Activated naive CD4-positive, alpha-beta T cell treated with anti-CD3 and anti-CD28 coated beads for 36 hours (primary cell): ENCODE results near the gene PPP2R2B. TPM values are rescaled to one million over a fixed set of nuclear protein-coding genes. Genes with fewer than 3 reads are reported as not detected.
"Not testable (repeated sequence)": the region's sequence is repeated elsewhere in the genome, so short reads cannot be mapped to it uniquely, and the experiment has no call there.

Experiments
- CTCF ChIA-PET: fragments of 350-600 bp; sonication (Branson Sonifier 250); formaldehyde crosslinking; loops from one replicate; lab custom pipeline; 2021; ENCODE audit warnings: antibody characterized with exemption; lab: Charles Lee
- DNase-seq: peaks from one replicate; pipeline ENCODE4 v3.0.0-alpha.2; 2020
- H3K27ac Mint-ChIP-seq: one replicate; pipeline ENCODE4 v1.8.0; 2021; ENCODE audit warnings: mild to moderate bottlenecking, mixed read lengths
- H3K27me3 Mint-ChIP-seq: one replicate; pipeline ENCODE4 v1.8.0; 2021; ENCODE audit warnings: low read depth, mixed read lengths
- H3K36me3 Mint-ChIP-seq: one replicate; pipeline ENCODE4 v1.8.0; 2021; ENCODE audit warnings: low read depth, mixed read lengths
- H3K4me1 Mint-ChIP-seq: one replicate; pipeline ENCODE4 v1.8.0; 2021; ENCODE audit warnings: low read depth, mixed read lengths
- H3K4me3 Mint-ChIP-seq: one replicate; pipeline ENCODE4 v1.8.0; 2021; ENCODE audit warnings: mild to moderate bottlenecking, moderate library complexity, mixed read lengths
- H3K9me3 Mint-ChIP-seq: one replicate; pipeline ENCODE4 v1.8.0; 2021; ENCODE audit warnings: mixed read lengths
- intact Hi-C: fragments of 100-400 bp; cut with micrococcal nuclease; formaldehyde crosslinking; loops from one replicate; pipeline ENCODE4 v1.15.1; 2023
- total RNA-seq, 2 experiments: library from RNA; stranded (reverse); gene quantifications; one replicate each; pipeline ENCODE4 v1.2.3, GENCODE V29; 2021

Gene PPP2R2B
- total RNA-seq, 2 experiments from 2014 or later: not detected

GRCh38 chr5:146623666-146624065, 254.9 kb downstream of the PPP2R2B start:
- intact Hi-C loops: loop anchor here (5.0 kb wide), 1 partner anchor 91 kb away; no protein-coding TSS in a partner anchor
- CTCF ChIA-PET: no interaction called here
- Mint-ChIP-seq H3K27ac (no peak overlapping the region), H3K9me3 (no peaks in the 10 kb centered on the region), H3K4me3 (no peak overlapping the region), H3K36me3 (no peaks in the 10 kb centered on the region), H3K27me3 (no peaks in the 10 kb centered on the region), H3K4me1 (no peaks in the 10 kb centered on the region)
- no peak for DNase-seq

DNA sequence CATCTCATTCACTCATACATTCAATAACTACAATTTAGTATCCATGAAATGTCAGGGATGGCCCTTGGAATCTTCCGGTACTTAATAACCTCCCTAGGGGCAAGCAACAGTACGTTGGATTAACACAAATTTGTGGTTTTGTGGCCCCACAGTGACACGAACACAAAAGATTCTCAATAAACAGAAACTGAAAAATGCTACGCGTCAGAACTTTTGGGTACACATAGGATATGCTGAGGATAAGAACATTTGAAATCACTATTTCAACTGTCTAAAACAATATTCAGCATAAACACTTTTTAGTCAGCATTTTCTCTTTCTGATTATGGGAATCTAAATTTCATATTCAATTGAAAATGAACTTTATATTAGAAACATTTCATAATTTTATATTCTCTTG, 255.5 kb downstream of the PPP2R2B start:
- Mint-ChIP-seq H3K27ac (no peak overlapping the region), H3K9me3 (no peaks in the 10 kb centered on the region), H3K4me1 (no peaks in the 10 kb centered on the region), H3K36me3 (no peaks in the 10 kb centered on the region), H3K27me3 (no peaks in the 10 kb centered on the region), H3K4me3 (no peak overlapping the region)
- DNase-seq: no peak
- CTCF ChIA-PET: interaction anchor here (0.9 to 1.0 kb wide), 2 partner anchors 80 to 105 kb away, joined by 3 to 4 read pairs; no protein-coding TSS in a partner anchor
- intact Hi-C loops: loop anchor here (5.0 kb wide), 1 partner anchor 91 kb away; no protein-coding TSS in a partner anchor

- Mint-ChIP-seq H3K4me3 (no peak overlapping the region), H3K36me3 (no peaks in the 10 kb centered on the region), H3K27me3 (no peaks in the 10 kb centered on the region), H3K4me1 (no peaks in the 10 kb centered on the region), H3K27ac (no peak overlapping the region), H3K9me3 (no peaks in the 10 kb centered on the region)
- no peak for DNase-seq
- CTCF ChIA-PET: interaction anchor here (0.9 to 1.0 kb wide), 2 partner anchors 79 to 105 kb away, joined by 3 to 4 read pairs; no protein-coding TSS in a partner anchor
- intact Hi-C loops: loop anchor here (5.0 kb wide), 1 partner anchor 90 kb away; no protein-coding TSS in a partner anchor
Measured at GRCh38 chr5:146622391-146622790, 256.2 kb downstream of the PPP2R2B start.

GRCh38 chr5:146620669-146621051, 257.9 kb downstream of the PPP2R2B start:
- intact Hi-C loops: loop anchor here (5.0 kb wide), 1 partner anchor 88 kb away; no protein-coding TSS in a partner anchor
- no peaks in the 10 kb centered on the region for H3K36me3 Mint-ChIP-seq
- no peak overlapping the region for H3K4me3 Mint-ChIP-seq
- CTCF ChIA-PET: no interaction called here
- no peak for DNase-seq
- H3K4me1 Mint-ChIP-seq: no peaks in the 10 kb centered on the region
- no peak overlapping the region for H3K27ac Mint-ChIP-seq
- H3K9me3 Mint-ChIP-seq: peaks cover 9% of the 10 kb centered on the region
- no peaks in the 10 kb centered on the region for H3K27me3 Mint-ChIP-seq

- H3K27ac Mint-ChIP-seq: no peak overlapping the region
- CTCF ChIA-PET: no interaction called here
- no peak overlapping the region for H3K4me3 Mint-ChIP-seq
- no peaks in the 10 kb centered on the region for H3K36me3 Mint-ChIP-seq
- no peaks in the 10 kb centered on the region for H3K4me1 Mint-ChIP-seq
- DNase-seq: no peak
- no peaks in the 10 kb centered on the region for H3K27me3 Mint-ChIP-seq
- intact Hi-C loops: loop anchor here (5.0 kb wide), 1 partner anchor 88 kb away; no protein-coding TSS in a partner anchor
- peaks cover 9% of the 10 kb centered on the region for H3K9me3 Mint-ChIP-seq
Measured at GRCh38 chr5:146620031-146620668, 258.4 kb downstream of the PPP2R2B start.

DNA sequence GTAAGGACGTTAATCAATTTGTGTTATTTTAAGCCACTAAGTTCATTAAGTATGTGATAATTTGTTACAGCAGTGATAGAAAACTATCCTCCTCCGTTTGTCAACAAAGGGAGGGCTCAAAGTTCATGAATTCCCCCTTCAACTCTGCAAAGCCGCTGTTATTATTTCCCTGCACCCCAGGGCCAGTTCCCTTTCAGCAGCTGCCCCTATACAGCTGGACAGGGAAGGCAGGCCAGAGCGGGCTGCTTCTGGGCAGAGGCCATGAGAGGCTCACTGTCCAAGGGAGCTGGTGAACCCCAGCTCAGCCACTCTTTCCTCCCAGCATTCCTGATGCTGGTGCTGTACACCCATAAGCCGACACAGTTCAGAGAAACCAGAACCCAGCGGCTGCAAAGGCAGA, 260.1 kb downstream of the PPP2R2B start:
- H3K4me3 Mint-ChIP-seq: no peak overlapping the region
- peaks cover 9% of the 10 kb centered on the region for H3K9me3 Mint-ChIP-seq
- CTCF ChIA-PET: no interaction called here
- H3K36me3 Mint-ChIP-seq: no peaks in the 10 kb centered on the region
- no peak overlapping the region for H3K27ac Mint-ChIP-seq
- no peak for DNase-seq
- intact Hi-C loops: no loop called here
- no peaks in the 10 kb centered on the region for H3K4me1 Mint-ChIP-seq
- H3K27me3 Mint-ChIP-seq: no peaks in the 10 kb centered on the region

DNA sequence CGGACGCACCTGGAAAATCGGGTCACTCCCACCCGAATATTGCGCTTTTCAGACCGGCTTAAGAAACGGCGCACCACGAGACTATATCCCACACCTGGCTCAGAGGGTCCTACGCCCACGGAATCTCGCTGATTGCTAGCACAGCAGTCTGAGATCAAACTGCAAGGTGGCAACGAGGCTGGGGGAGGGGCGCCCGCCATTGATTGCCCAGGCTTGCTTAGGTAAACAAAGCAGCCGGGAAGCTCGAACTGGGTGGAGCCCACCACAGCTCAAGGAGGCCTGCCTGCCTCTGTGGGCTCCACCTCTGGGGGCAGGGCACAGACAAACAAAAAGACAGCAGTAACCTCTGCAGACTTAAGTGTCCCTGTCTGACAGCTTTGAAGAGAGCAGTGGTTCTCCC, 268.8 kb downstream of the PPP2R2B start:
- intact Hi-C loops, H3K4me1 Mint-ChIP-seq, H3K9me3 Mint-ChIP-seq, H3K27ac Mint-ChIP-seq, H3K36me3 Mint-ChIP-seq, CTCF ChIA-PET, H3K4me3 Mint-ChIP-seq, DNase-seq: not testable (repeated sequence)
- H3K27me3 Mint-ChIP-seq: peaks cover 13% of the 10 kb centered on the region

- H3K9me3 Mint-ChIP-seq: no peaks in the 10 kb centered on the region
- intact Hi-C loops: no loop called here
- no peak for DNase-seq
- no peak overlapping the region for H3K27ac Mint-ChIP-seq
- no peaks in the 10 kb centered on the region for H3K4me1 Mint-ChIP-seq
- CTCF ChIA-PET: no interaction called here
- H3K27me3 Mint-ChIP-seq: peaks cover 13% of the 10 kb centered on the region
- no peak overlapping the region for H3K4me3 Mint-ChIP-seq
- peaks cover 2% of the 10 kb centered on the region for H3K36me3 Mint-ChIP-seq
Measured at GRCh38 chr5:146607659-146608332, 270.8 kb downstream of the PPP2R2B start.

DNA sequence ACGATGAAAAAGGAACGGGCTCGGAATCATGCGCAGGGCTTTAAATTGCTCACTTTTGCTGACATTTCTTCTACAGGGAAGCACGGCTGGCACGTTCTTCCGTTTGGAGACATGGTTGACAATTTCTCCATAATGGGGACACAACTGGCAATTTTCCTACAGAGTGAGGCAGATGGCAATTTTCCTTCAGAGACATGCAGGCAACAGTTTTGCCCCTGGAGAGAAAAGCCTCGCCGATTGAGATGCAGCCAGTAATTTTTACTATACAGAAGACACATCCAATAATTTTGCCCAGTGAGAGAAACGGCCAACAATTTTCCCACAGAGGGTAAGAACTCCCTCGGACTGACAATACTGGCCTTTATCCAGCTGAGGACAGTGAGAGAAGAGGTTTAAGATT, 271.7 kb downstream of the PPP2R2B start:
- intact Hi-C loops: no loop called here
- H3K36me3 Mint-ChIP-seq: peaks cover 2% of the 10 kb centered on the region
- no peaks in the 10 kb centered on the region for H3K9me3 Mint-ChIP-seq
- no peak overlapping the region for H3K4me3 Mint-ChIP-seq
- H3K4me1 Mint-ChIP-seq: no peaks in the 10 kb centered on the region
- no peak overlapping the region for H3K27ac Mint-ChIP-seq
- CTCF ChIA-PET: interaction anchor here (1.5 kb wide), 1 partner anchor 67 kb away, joined by 3 read pairs; no protein-coding TSS in a partner anchor
- DNase-seq: no peak
- peaks cover 13% of the 10 kb centered on the region for H3K27me3 Mint-ChIP-seq

DNA sequence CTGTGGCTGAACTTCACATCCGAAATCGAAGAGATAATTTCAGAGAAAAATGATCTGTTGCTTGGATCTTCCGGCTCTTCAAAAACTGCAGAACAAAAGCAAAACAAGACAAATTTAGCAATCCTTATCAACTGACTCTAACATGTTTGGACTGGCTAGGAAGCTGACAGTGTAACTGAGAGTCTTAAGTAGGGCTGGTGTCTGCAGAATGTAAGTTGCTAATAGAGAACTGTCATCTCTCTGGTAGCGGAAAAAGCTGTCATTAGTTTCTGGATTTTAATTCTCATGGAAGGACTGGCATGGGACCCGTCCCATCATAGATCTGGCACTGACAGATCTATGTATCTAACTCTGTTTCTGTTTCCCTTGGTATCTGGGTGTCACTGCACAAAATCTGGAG, 278.2 kb downstream of the PPP2R2B start:
- Mint-ChIP-seq H3K4me1 (no peaks in the 10 kb centered on the region), H3K9me3 (no peaks in the 10 kb centered on the region), H3K27me3 (no peaks in the 10 kb centered on the region), H3K36me3 (no peaks in the 10 kb centered on the region), H3K4me3 (no peak overlapping the region), H3K27ac (no peak overlapping the region)
- intact Hi-C loops: no loop called here
- no peak for DNase-seq
- CTCF ChIA-PET: no interaction called here

DNA sequence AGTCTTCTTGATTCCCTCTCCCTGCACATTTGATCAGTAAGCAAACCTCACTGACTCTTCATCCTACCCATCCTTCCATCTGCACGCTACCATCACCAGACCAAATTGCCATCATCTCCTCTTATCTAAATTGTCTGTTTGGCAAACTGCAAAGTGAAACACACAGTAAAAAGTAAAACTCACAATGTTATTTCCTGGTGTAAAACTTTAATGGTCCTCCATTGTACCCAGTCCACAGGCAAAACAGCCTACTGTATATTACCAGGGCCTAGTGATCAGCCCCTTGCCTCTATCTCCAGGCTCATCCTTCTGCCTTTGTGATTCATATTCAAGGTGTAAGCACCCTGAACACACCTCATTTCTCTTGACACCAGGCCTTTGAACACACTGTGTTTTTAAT, 279.3 kb downstream of the PPP2R2B start:
- CTCF ChIA-PET: no interaction called here
- Mint-ChIP-seq H3K27ac (no peak overlapping the region), H3K4me3 (no peak overlapping the region), H3K4me1 (no peaks in the 10 kb centered on the region), H3K27me3 (no peaks in the 10 kb centered on the region), H3K9me3 (no peaks in the 10 kb centered on the region), H3K36me3 (no peaks in the 10 kb centered on the region)
- intact Hi-C loops: no loop called here
- no peak for DNase-seq

GRCh38 chr5:146595088-146595487, 283.5 kb downstream of the PPP2R2B start:
- Mint-ChIP-seq H3K4me1 (no peaks in the 10 kb centered on the region), H3K4me3 (no peak overlapping the region), H3K9me3 (no peaks in the 10 kb centered on the region), H3K27me3 (no peaks in the 10 kb centered on the region), H3K36me3 (no peaks in the 10 kb centered on the region), H3K27ac (no peak overlapping the region)
- intact Hi-C loops: no loop called here
- CTCF ChIA-PET: no interaction called here
- no peak for DNase-seq

- no peaks in the 10 kb centered on the region for H3K36me3 Mint-ChIP-seq
Measured at GRCh38 chr5:146592352-146592751, 286.2 kb downstream of the PPP2R2B start.

More at GRCh38 chr5:146592352-146592751, 286.2 kb downstream of the PPP2R2B start:
- Mint-ChIP-seq H3K4me1 (no peaks in the 10 kb centered on the region), H3K27ac (no peak overlapping the region), H3K9me3 (no peaks in the 10 kb centered on the region), H3K4me3 (no peak overlapping the region), H3K27me3 (no peaks in the 10 kb centered on the region)
- intact Hi-C loops: no loop called here
- CTCF ChIA-PET: no interaction called here
- DNase-seq: no peak
